K562 (cell line): ENCODE measurements around the gene ABCA7. TPM values are rescaled to one million over a fixed set of nuclear protein-coding genes. Genes with fewer than 3 reads are reported as not detected.
A peak's percentile ranks its signal among the peaks of the same experiment; 100 is the strongest.
"Not testable (repeated sequence)": the region's sequence is repeated elsewhere in the genome, so short reads cannot be mapped to it uniquely, and the experiment has no call there.

Experiments used
- ATAC-seq: fragments of 200-7000 bp; cut with Tn5 transposase; 3 replicates; pipeline ENCODE4 v1.9.1; 2020; ENCODE audit warnings: moderate library complexity
- BruUV-seq: library from RNA; stranded (reverse); fragments of 400-500 nt; replicated peaks from 2 replicates; lab custom pipeline; 2021; lab: Mats Ljungman, UMichigan
- CTCF ChIA-PET: fragments of 300-600 bp; formaldehyde crosslinking; extraction: SDS; loops from one replicate; lab custom pipeline; 2021; ENCODE audit warnings: low intra/inter-chr PET ratio; lab: Yijun Ruan, JAX
- POLR2A ChIA-PET: fragments of 300-600, 350-650 bp; sonication (Branson Sonifier 250); formaldehyde crosslinking; extraction: SDS; loops from one replicate; lab custom pipeline; 2021; ENCODE audit warnings: antibody characterized with exemption, inconsistent platforms; lab: Yijun Ruan, JAX
- DNase-seq, 4 experiments: peaks; one replicate each; pipeline versions ENCODE4 v3.0.0 to v3.0.0-alpha.2; 2011 to 2018; ENCODE audit warnings: low spot score in 3 of 4, mixed read lengths in 3 of 4; ENCODE audit errors: extremely low read depth in 1 of 4
- FAIRE-seq: peaks from 2 replicates; lab custom pipeline; 2011; peaks lifted over from hg19 to GRCh38; lab: Jason Lieb, UNC
- H2AFZ ChIP-seq: 2 replicates; pipeline ENCODE4 v1.6.0; 2011; ENCODE audit warnings: low read depth, low read length, control low read depth, inconsistent platforms
- H3K27ac ChIP-seq: fragments of 200-600 bp; 3 replicates; pipeline ENCODE4 v1.8.0; 2011; ENCODE audit warnings: low read depth, mild to moderate bottlenecking, control low read depth, inconsistent platforms, low read length, moderate library complexity, mixed read lengths; ENCODE audit errors: extremely low read depth
- H3K27me3 ChIP-seq, 2 experiments: fragments of 300-600 bp in 1 of 2; 2 replicates in 1 of 2; 3 replicates in 1 of 2; pipeline versions ENCODE4 v1.6.0 to v1.8.0; 2011; ENCODE audit warnings: inconsistent platforms in 2 of 2, low read length in 2 of 2, mild to moderate bottlenecking in 1 of 2, mixed read lengths in 1 of 2, moderate library complexity in 1 of 2; ENCODE audit not compliant: control insufficient read depth in 2 of 2, insufficient read depth in 2 of 2
- H3K36me3 ChIP-seq: fragments of 300-600 bp; 3 replicates; pipeline ENCODE4 v1.8.0; 2011; ENCODE audit warnings: mild to moderate bottlenecking, low read length, inconsistent platforms; ENCODE audit not compliant: control insufficient read depth, insufficient read depth
- H3K4me1 ChIP-seq, 2 experiments: fragments of 200-600 bp in 1 of 2; replicated peaks in 1 of 2; 2 replicates in 1 of 2; 3 replicates in 1 of 2; pipeline versions ENCODE4 v1.5.1 to v1.8.0; 2011; ENCODE audit warnings: inconsistent platforms in 2 of 2, low read length in 2 of 2, mild to moderate bottlenecking in 1 of 2, mixed read lengths in 1 of 2, moderate library complexity in 1 of 2; ENCODE audit not compliant: control insufficient read depth in 2 of 2, insufficient read depth in 2 of 2
- H3K4me2 ChIP-seq: 2 replicates; pipeline ENCODE4 v1.6.1; 2011; ENCODE audit warnings: low read length, control low read depth, inconsistent platforms, mixed read lengths; ENCODE audit not compliant: insufficient read depth
- H3K4me3 ChIP-seq: fragments of 200-600 bp; sonication (generic), shearing (Covaris generic); 2 replicates; pipeline ENCODE4 v1.5.1; 2016; ENCODE audit warnings: control low read depth, inconsistent platforms
- H3K79me2 ChIP-seq: fragments of 200-600 bp; 3 replicates; pipeline ENCODE4 v1.8.0; 2011; ENCODE audit warnings: low read length, inconsistent platforms; ENCODE audit not compliant: control insufficient read depth, insufficient read depth
- H3K9ac ChIP-seq, 2 experiments: 2 replicates each; pipeline versions ENCODE4 v1.6.0 to v1.6.1; 2011; ENCODE audit warnings: low read depth in 2 of 2, low read length in 2 of 2, control low read depth in 1 of 2, inconsistent platforms in 1 of 2, mild to moderate bottlenecking in 1 of 2, mixed read lengths in 1 of 2; ENCODE audit not compliant: insufficient read depth in 1 of 2
- H3K9me1 ChIP-seq: one replicate; pipeline ENCODE4 v1.6.0; 2011; ENCODE audit warnings: inconsistent platforms, mild to moderate bottlenecking, low read length, moderate library complexity; ENCODE audit not compliant: control insufficient read depth, insufficient read depth
- H3K9me3 ChIP-seq: replicated peaks from 2 replicates; pipeline ENCODE4 v1.5.1; 2011; ENCODE audit warnings: low read depth, low read length, inconsistent platforms; ENCODE audit not compliant: control insufficient read depth, insufficient read depth
- H4K20me1 ChIP-seq: replicated peaks from 2 replicates; pipeline ENCODE4 v1.6.1; 2011; ENCODE audit warnings: low read length, inconsistent platforms, mixed read lengths; ENCODE audit not compliant: control insufficient read depth, insufficient read depth
- ATF1 ChIP-seq, 2 experiments: fragments of 450-650 bp in 1 of 2; IDR thresholded peaks; 2 replicates each; pipeline ENCODE4 v1.6.1; 2016; ENCODE audit warnings: missing compliant biosample characterization in 1 of 2, missing genetic modification characterization in 1 of 2
- BACH1 ChIP-seq: fragments of 200-800 bp; sonication (Bioruptor generic); IDR thresholded peaks from 2 replicates; pipeline ENCODE4 v1.6.1; 2016; ENCODE audit warnings: missing genetic modification characterization, missing compliant biosample characterization
- HMG20A ChIP-seq: fragments of 450-650 bp; formaldehyde crosslinking; conservative IDR thresholded peaks from 2 replicates; pipeline ENCODE4 v1.4.0; 2020; ENCODE audit warnings: mild to moderate bottlenecking, mixed read lengths
- RBM25 ChIP-seq: fragments of 200-400 bp; formaldehyde crosslinking; IDR thresholded peaks from 2 replicates; pipeline ENCODE4 v1.6.1; 2018; ENCODE audit warnings: low read length, low read depth, moderate library complexity; ENCODE audit not compliant: severe bottlenecking
- THAP12 ChIP-seq: fragments of 250-450 bp; sonication (Bioruptor Pico); IDR thresholded peaks from 2 replicates; pipeline ENCODE4 v1.9.0; 2021; ENCODE audit warnings: mild to moderate bottlenecking, inconsistent platforms
- ZFP36 ChIP-seq: fragments of 150-350 bp; IDR thresholded peaks from 2 replicates; pipeline ENCODE4 v1.6.1; 2018; ENCODE audit warnings: low read length, low read depth; ENCODE audit not compliant: partially characterized antibody
- ZNF184 ChIP-seq: sonication (generic); formaldehyde crosslinking; IDR thresholded peaks from 2 replicates; pipeline ENCODE4 v1.5.0; 2020; ENCODE audit warnings: missing genetic modification reagents
- WGBS: fragments of 100-300 bp; shearing (Covaris generic); methylation state at CpG from one replicate; pipeline ENCODE4 v1.1.6; 2016; ENCODE audit warnings: low coverage, mixed read lengths; ENCODE audit not compliant: insufficient coverage; ENCODE audit errors: missing lambda C conversion rate; 5-methylcytosine and 5-hydroxymethylcytosine counted together
- in situ Hi-C: fragments of 300-500 bp; cut with MboI; formaldehyde crosslinking; loops from 4 replicates; pipeline ENCODE4 v1.15.0; 2018; ENCODE audit warnings: inconsistent platforms, mixed read lengths
- intact Hi-C: fragments of 100-400 bp; cut with micrococcal nuclease; formaldehyde crosslinking; loops from 2 replicates; pipeline ENCODE4 v1.14.2; 2022
- polyA plus RNA-seq, 8 experiments: library from polyadenylated mRNA; depleted of rRNA in 4 of 8; stranded (reverse) in 5 of 8; unstranded in 3 of 8; fragments of >200 nt; fragmentation: Nextera tagmentation in 2 of 8; fragmentation: Illumina TruSeq in 1 of 8; extraction: Ambion mirVana in 2 of 8; extraction: Trizol in 1 of 8; gene quantifications; 2 replicates each; pipeline versions ENCODE4 v1.2.1 to v1.2.3, GENCODE V29; 2011 to 2014; ENCODE audit warnings: inconsistent platforms in 1 of 8, missing spikeins in 1 of 8
- total RNA-seq, 7 experiments: library from RNA; depleted of rRNA in 6 of 7; stranded (reverse); fragments of >200 nt in 6 of 7; fragmentation: Illumina TruSeq in 2 of 7; extraction: Trizol in 2 of 7; gene quantifications; 2 replicates each; pipeline versions ENCODE4 v1.2.1 to v1.2.3, GENCODE V29; 2011 to 2021; ENCODE audit warnings: low replicate concordance in 1 of 7
- TF ChIP-seq, protein P1 (sequence below): fragments of 250-450 bp; sonication (Bioruptor Pico); IDR thresholded peaks from 2 replicates; pipeline ENCODE4 v1.5.0; 2020; ENCODE audit warnings: mild to moderate bottlenecking, borderline replicate concordance

Gene ABCA7
- total and polyA plus RNA-seq, 9 of the 15 experiments (the other 6 are each of a cell fraction or from before 2014, with no cell fraction given), result 2.3 to 96.1 (median 31.2) TPM

GRCh38 chr19:1025080-1025479 lies 14.8 kb upstream of the ABCA7 start:
- FAIRE-seq, intact Hi-C loops, H3K4me3 ChIP-seq, ATAC-seq, BruUV-seq, H3K9ac ChIP-seq, H3K4me2 ChIP-seq, H2AFZ ChIP-seq, CTCF ChIA-PET, H3K36me3 ChIP-seq, DNase-seq, H3K27me3 ChIP-seq, H3K9me1 ChIP-seq, H4K20me1 ChIP-seq, H3K9me3 ChIP-seq, in situ Hi-C loops: not testable (repeated sequence)
- WGBS, result 81% methylated on average over 6 of the region's 6 CpGs
- H3K79me2 ChIP-seq, result peaks cover 46% of the 10 kb centered on the region
- peaks cover 15 to 73% of the 10 kb centered on the region in 2 experiments for H3K4me1 ChIP-seq
- H3K27ac ChIP-seq, result peak overlapping the region; percentile 98; the same call in 1 of the 3 replicates
- POLR2A ChIA-PET, result interaction anchor here (0.8 to 8.5 kb wide), 4 partner anchors 15 to 244 kb away, joined by 3 to 176 read pairs (median 6); partner anchors contain the start of genes ABCA7 and CIRBP
- TF ChIP-seq ZFP36, result peak; percentile 86
- peak; percentile 37 for TF ChIP-seq RBM25

GRCh38 chr19:1025960-1026782 lies 13.7 kb upstream of the ABCA7 start, which contains the start of gene CNN2:
Gene CNN2 (plus strand): TSS chr19:1026608. CDS start chr19:1026662, 54 bp downstream.
- no peaks in the 10 kb centered on the region for H3K9me3 ChIP-seq
- H3K79me2 ChIP-seq, result peaks cover 43% of the 10 kb centered on the region
- H3K9ac ChIP-seq, result peak within 1 kb of the TSS; percentile 87 to 93
- peak within 1 kb of the TSS; percentile 87 for H3K4me3 ChIP-seq
- DNase-seq (peak; percentile 76 to 88 (median 82)), ATAC-seq (peak; percentile 89), FAIRE-seq (peak; percentile 80)
- H3K27me3 ChIP-seq, result no peaks in the 10 kb centered on the region
- peak within 1 kb of the TSS; percentile 98 for H3K27ac ChIP-seq
- BruUV-seq, result TSS peak; percentile 81
- peaks cover 1% of the 10 kb centered on the region; the same call in 1 of the 2 replicates for H4K20me1 ChIP-seq
- intact Hi-C loops, result no loop called here
- 1% methylated on average over 34 of the region's 63 CpGs for WGBS
- peaks cover 9% of the 10 kb centered on the region; the same call in 1 of the 3 replicates for H3K36me3 ChIP-seq
- CTCF ChIA-PET, result interaction anchor here (0.5 kb wide), 1 partner anchor 169 kb away, joined by 3 read pairs; no protein-coding TSS in a partner anchor
- POLR2A ChIA-PET, result interaction anchor here (0.5 to 8.5 kb wide), 13 partner anchors 9 to 1237 kb away, joined by 3 to 176 read pairs (median 3); partner anchors contain the start of genes ABCA7 and CIRBP
- in situ Hi-C loops, result no loop called here
- H3K9me1 ChIP-seq, result no peaks in the 10 kb centered on the region
- H3K4me2 ChIP-seq, result peak within 1 kb of the TSS; percentile 77
- peaks cover 22 to 73% of the 10 kb centered on the region in 2 experiments for H3K4me1 ChIP-seq
- H2AFZ ChIP-seq, result peak within 1 kb of the TSS; percentile 93
- TF ChIP-seq THAP12 (CRISPR knock-in tag) (0 out of 2 replicates have a peak, but pooled peaks have one; percentile 34), BACH1 (0 out of 2 replicates have a peak, but pooled peaks have one; percentile 39), ZNF184 (CRISPR knock-in tag) (no peak), ATF1 (CRISPR knock-in tag; IDR thresholded peaks at IDR 0.05) (no peak), ATF1 (tag; IDR thresholded peaks at IDR 0.05) (peak; percentile 42), HMG20A (no peak)
- TF ChIP-seq, protein P1, sequence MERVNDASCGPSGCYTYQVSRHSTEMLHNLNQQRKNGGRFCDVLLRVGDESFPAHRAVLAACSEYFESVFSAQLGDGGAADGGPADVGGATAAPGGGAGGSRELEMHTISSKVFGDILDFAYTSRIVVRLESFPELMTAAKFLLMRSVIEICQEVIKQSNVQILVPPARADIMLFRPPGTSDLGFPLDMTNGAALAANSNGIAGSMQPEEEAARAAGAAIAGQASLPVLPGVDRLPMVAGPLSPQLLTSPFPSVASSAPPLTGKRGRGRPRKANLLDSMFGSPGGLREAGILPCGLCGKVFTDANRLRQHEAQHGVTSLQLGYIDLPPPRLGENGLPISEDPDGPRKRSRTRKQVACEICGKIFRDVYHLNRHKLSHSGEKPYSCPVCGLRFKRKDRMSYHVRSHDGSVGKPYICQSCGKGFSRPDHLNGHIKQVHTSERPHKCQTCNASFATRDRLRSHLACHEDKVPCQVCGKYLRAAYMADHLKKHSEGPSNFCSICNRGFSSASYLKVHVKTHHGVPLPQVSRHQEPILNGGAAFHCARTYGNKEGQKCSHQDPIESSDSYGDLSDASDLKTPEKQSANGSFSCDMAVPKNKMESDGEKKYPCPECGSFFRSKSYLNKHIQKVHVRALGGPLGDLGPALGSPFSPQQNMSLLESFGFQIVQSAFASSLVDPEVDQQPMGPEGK (CRISPR knock-in tag), result no peak
